ENCODE results near the gene CATSPER1. TPM values are rescaled to one million over a fixed set of nuclear protein-coding genes. Genes with fewer than 3 reads are reported as not detected.

CATSPER1 gene
- total RNA-seq, 1 experiment from 2014 or later = 2.4 TPM

GRCh38 chr11:66013762-66014100, 12.5 kb downstream of the CATSPER1 start:
- H2AFZ ChIP-seq (ENCODE audit: low read depth, low read length, poor library complexity, severe bottlenecking) = no peak overlapping the region
- H3K4me1 ChIP-seq (ENCODE audit: control insufficient read depth in 1 of 2, insufficient read depth in 2 of 2, low read length in 2 of 2) = peaks cover 64 to 95% of the 10 kb centered on the region in 2 experiments
- ChIA-PET CTCF (interaction anchor here (3.2 kb wide), 1 partner anchor 8 kb away, joined by 22 read pairs; no protein-coding TSS in a partner anchor), POLR2A (interaction anchor here (0.6 to 0.9 kb wide), 4 partner anchors 11 to 259 kb away, joined by 3 read pairs; partner anchors contain the start of genes BANF1 and SF3B2), RAD21 (ENCODE audit: low non-redundant PET in 1 of 2, low total read pairs in 2 of 2, uncharacterized antibody in 2 of 2, unreplicated experiment in 2 of 2) (no interaction called here)
- no peaks in the 10 kb centered on the region for H3K9me3 ChIP-seq (ENCODE audit: control insufficient read depth in 1 of 2, insufficient read depth in 1 of 2, low read depth in 1 of 2, low read length in 2 of 2)
- TF ChIP-seq EGR1 (IDR thresholded peaks at IDR 0.05; ENCODE audit: low read depth) (no peak), ZFX (IDR thresholded peaks at IDR 0.05) (no peak), CEBPB (IDR thresholded peaks at IDR 0.05; ENCODE audit: low read depth) (no peak), POLR2A (IDR thresholded peaks at IDR 0.05; ENCODE audit: borderline replicate concordance, extremely low read depth, insufficient read depth, insufficient read length) (no peak), ZBTB33 (IDR thresholded peaks at IDR 0.05; ENCODE audit: extremely low read depth, insufficient replicate concordance, low read length) (no peak)
- H3K9ac ChIP-seq (ENCODE audit: low read length) = peak overlapping the region; percentile 57
- no peaks in the 10 kb centered on the region for H4K20me1 ChIP-seq (ENCODE audit: insufficient read depth)
- ATAC-seq (no peak), DNase-seq (ENCODE audit: low read depth, low spot score) (no peak)
- no peaks in the 10 kb centered on the region for H3K36me3 ChIP-seq (ENCODE audit: control insufficient read depth in 1 of 2, insufficient read depth in 2 of 2, low read length in 2 of 2)
- intact Hi-C loops (cut with micrococcal nuclease) = no loop called here
- no peak overlapping the region for H3K4me3 ChIP-seq (replicated peaks in 1 of 2; ENCODE audit: low read depth in 1 of 2, low read length in 2 of 2)
- H3K27ac ChIP-seq (ENCODE audit: low read depth, low read length) = peak overlapping the region; percentile 45
- peak overlapping the region; percentile 72 for H3K4me2 ChIP-seq (ENCODE audit: low read length)
- no peaks in the 10 kb centered on the region for H3K9me2 ChIP-seq (ENCODE audit: insufficient read depth)
- peaks cover 11% of the 10 kb centered on the region; the same call in 1 of the 2 replicates for H3K79me2 ChIP-seq (ENCODE audit: insufficient read depth, low read length)
- H3K27me3 ChIP-seq (ENCODE audit: insufficient read depth, low read length) = no peaks in the 10 kb centered on the region
- BruUV-seq (replicated peaks) = no TSS peak

- ChIA-PET RAD21 (ENCODE audit: low non-redundant PET in 1 of 2, low total read pairs in 2 of 2, uncharacterized antibody in 2 of 2, unreplicated experiment in 2 of 2) (no interaction called here), POLR2A (interaction anchor here (0.9 to 2.6 kb wide), 2 partner anchors 10 to 11 kb away, joined by 3 to 17 read pairs; partner anchors contain the start of genes BANF1 and EIF1AD), CTCF (interaction anchor here (3.2 kb wide), 1 partner anchor 9 kb away, joined by 22 read pairs; no protein-coding TSS in a partner anchor)
- peaks cover 11% of the 10 kb centered on the region; the same call in 1 of the 2 replicates for H3K79me2 ChIP-seq (ENCODE audit: insufficient read depth, low read length)
- DNase-seq (ENCODE audit: low read depth, low spot score) = no peak
- intact Hi-C loops (cut with micrococcal nuclease) = no loop called here
- H3K27ac ChIP-seq (ENCODE audit: low read depth, low read length) = peak overlapping the region; percentile 45
- TF ChIP-seq ZFX (IDR thresholded peaks at IDR 0.05) = no peak
- peak; percentile 16; the same call in 1 of the 2 replicates for TF ChIP-seq POLR2AphosphoS5 (IDR thresholded peaks at IDR 0.05; ENCODE audit: low read depth, low read length)
- peak; percentile 15 for TF ChIP-seq ZBTB33 (IDR thresholded peaks at IDR 0.05; ENCODE audit: extremely low read depth, insufficient replicate concordance, low read length)
- H3K4me1 ChIP-seq (ENCODE audit: control insufficient read depth in 1 of 2, insufficient read depth in 2 of 2, low read length in 2 of 2) = peaks cover 68 to 95% of the 10 kb centered on the region in 2 experiments
- no peaks in the 10 kb centered on the region for H4K20me1 ChIP-seq (ENCODE audit: insufficient read depth)
- H3K9me2 ChIP-seq (ENCODE audit: insufficient read depth) = no peaks in the 10 kb centered on the region
- H3K4me3 ChIP-seq (replicated peaks in 1 of 2; ENCODE audit: low read depth in 1 of 2, low read length in 2 of 2) = peak overlapping the region; percentile 44 to 50
- no peaks in the 10 kb centered on the region for H3K36me3 ChIP-seq (ENCODE audit: control insufficient read depth in 1 of 2, insufficient read depth in 2 of 2, low read length in 2 of 2)
- H2AFZ ChIP-seq (ENCODE audit: low read depth, low read length, poor library complexity, severe bottlenecking) = no peak overlapping the region
- H3K27me3 ChIP-seq (ENCODE audit: insufficient read depth, low read length) = no peaks in the 10 kb centered on the region
- peak overlapping the region; percentile 72 for H3K4me2 ChIP-seq (ENCODE audit: low read length)
- no peak for ATAC-seq
- no TSS peak for BruUV-seq (replicated peaks)
- H3K9me3 ChIP-seq (ENCODE audit: control insufficient read depth in 1 of 2, insufficient read depth in 1 of 2, low read depth in 1 of 2, low read length in 2 of 2) = no peaks in the 10 kb centered on the region
- peak overlapping the region; percentile 57 for H3K9ac ChIP-seq (ENCODE audit: low read length)
These were observed 13.1 kb downstream of the CATSPER1 start for GRCh38 chr11:66012946-66013761.

All from HCT116 (cell line).